ENCODE measurements around the gene TEX35.
"Not testable (repeated sequence)": the region's sequence is repeated elsewhere in the genome, so short reads cannot be mapped to it uniquely, and the experiment has no call there.

Gene TEX35

DNA sequence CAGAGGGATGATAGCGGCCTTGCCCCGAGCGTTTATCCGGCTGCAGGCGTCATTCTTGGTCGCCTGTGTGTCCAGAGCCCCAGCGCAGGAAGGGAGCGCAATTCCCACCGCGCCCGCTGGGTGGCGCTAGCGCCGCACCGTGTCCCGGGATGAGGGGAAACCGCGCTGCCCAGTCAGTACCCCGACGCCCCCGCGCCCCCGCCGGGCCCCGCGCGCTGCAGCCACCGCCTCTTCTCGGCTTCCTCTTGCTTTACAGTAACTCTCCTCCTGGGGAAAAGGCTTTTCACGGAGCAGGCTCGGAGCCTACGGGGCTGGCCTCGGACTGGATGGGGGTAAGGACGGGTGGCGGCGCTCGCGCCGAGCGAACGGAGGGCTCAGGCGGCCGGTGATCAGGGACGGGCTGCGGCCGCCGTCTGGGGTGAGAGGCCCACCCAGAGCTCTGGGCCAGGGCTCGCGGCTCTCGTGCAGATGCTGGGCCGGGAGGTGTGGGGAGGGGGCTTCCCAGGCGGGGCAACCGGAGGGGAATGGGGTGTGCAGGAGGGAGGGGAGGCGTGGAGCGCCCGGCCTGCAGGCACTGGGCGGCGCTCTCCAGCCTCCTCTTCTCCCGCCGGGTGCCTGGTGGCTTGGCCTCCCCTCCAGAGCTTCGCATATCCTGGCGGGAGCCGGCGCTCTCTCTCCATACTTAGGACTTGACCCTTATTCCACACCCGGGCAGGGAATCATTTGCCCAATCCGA is 29.8 kb downstream of the TEX35 start:
- peak; percentile 85 for ATAC-seq

DNA sequence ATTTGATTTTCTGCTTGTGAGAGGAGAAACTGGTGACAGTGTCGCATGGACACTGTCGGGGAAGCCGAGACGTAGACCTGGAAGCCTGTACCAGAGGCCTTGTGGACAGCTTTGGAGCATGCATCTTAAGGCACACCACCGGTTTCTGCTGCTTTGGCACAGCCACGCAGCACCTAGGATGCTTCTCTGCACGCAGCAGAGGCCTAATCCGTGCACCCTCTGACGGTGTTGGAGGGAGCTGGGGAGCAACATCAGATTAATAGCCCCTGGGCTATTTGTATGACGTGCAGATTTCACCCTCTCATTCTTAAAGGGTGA is 30.3 kb downstream of the TEX35 start:
- ATAC-seq, result no peak

DNA sequence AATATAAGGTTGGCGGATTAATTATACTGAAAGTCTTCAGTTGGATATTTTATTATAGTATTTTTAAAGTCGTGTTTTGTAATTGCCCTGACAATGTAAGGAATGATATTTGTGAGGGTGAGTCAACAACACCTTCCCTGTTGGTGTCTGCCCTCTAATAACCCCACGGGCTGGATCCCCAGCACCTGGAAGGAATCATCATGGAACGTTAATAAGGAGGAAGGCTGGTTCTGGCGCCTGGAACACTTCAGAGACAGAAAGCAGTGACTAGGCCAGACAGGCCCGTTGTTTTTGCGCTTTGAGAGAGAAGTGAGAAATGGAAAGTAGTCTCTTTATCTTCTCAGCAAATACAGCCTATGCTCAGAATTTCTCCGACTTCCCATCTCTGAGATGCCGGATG is 31.6 kb downstream of the TEX35 start:
- no peak for ATAC-seq

DNA sequence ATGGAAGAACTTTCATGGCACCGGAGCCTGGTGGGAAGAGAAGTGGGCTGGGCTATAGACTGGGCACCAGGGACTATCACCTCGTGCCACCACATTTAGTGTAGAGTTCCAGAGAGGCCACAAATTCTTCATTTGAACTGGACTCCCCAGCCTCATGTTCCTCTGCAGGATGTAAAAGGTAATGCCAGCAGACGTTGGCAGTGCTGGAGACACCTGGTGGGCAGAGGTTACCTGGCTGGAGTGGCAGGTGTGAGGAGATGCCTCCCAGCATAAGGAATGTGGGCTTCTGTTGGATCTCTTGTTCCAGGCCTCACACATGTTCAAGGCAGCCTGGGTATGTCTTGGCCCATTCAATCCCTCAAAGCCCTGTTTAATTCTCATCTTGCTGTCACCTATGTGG is 35.2 kb downstream of the TEX35 start:
- no peak for ATAC-seq

DNA sequence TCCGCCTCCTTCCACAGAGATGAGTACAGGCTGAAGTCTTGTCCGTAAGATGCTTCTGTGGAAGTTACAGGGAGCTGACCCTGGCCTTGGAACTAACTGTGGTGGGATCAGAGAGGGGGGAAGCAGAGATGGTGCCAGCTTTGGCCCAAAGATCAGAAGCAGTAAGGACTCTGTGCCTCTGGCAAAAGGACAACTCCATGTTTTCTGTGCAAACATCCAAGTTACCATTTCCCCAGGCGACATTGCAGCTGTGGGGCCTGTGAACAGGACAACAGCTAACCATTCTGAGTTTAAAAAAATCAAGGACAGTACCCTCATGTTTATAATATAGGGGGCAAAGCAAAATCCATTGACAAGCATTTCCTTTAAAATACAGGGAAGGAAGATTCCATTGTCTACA is 38.4 kb downstream of the TEX35 start:
- no peak for ATAC-seq

DNA sequence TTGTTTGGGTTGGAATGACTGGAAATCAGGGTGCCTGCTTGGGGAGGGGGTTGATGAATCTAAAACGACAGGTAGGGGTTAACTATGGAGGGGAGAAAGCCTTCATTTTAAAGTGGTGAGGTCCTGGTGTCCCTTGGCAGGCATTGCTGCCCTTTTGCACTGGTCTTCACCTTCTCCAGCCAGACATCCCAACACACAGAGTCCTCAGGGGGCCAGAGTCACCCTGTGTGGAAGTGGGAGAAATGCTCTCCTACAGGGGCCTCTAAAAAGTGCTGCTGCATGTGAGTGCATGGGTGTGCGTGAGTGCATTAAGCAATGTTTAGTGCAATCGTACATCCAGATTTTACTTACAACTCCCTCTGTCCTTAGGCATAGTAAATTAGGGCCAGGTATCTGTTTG is 39.0 kb downstream of the TEX35 start:
- ATAC-seq, result no peak

DNA sequence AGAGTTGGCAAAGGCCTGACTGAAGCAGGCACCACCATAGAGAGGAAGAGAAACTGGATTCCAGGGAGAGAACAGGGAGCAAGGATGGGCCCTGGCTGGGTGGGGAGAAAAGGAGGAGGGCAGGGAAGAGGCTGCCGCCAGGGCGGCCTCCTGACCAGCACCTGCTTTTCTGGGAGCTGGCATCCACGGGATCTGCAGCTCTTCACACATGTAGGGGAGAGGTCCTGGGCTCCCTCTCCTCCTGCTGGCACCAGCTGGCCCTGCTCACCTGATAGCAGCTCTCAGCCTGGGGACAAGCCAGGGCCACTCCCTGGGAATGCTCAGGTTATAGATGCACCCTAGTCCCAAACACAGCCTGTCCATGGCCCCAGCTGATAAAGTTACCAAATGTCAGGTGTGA is 39.9 kb downstream of the TEX35 start:
- ATAC-seq, result no peak

DNA sequence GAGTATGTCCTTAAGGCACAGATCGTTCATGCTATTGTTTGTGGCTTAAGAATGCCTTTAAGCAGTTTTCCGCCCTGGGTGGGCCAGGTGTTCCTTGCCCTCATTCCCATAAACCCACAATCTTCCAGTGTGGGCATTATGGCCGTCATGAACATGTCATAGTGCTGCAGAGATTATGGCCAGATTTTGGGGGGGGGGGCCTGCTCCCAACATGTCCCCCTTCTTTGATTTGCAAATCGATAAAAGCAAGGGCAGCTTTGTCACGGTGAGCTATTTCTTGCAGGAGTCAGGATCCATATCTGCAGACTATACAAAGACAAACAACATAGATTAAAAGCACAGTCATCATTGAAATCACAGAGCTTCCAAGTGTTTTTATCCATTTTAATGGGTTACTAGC is 41.4 kb downstream of the TEX35 start:
- ATAC-seq, result not testable (repeated sequence)

DNA sequence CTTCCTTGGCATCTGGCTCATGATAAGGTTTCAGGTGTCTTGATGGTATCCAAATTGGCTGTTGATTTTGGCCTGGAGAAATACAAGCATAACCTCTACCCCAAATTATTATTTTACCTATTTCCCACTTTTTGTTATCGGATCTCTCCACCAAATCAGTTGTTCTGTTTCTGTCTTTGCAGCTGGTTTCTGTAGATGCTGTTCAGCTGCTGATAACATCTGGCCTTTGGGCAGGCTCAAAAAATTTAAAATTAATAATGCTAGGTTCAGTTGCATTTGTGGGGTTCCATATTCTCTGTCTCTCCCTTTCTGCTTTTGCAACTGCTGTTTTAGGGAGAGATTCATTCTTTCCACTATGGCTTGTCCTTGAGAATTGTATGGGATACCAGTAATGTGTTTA is 42.7 kb downstream of the TEX35 start:
- not testable (repeated sequence) for ATAC-seq

DNA sequence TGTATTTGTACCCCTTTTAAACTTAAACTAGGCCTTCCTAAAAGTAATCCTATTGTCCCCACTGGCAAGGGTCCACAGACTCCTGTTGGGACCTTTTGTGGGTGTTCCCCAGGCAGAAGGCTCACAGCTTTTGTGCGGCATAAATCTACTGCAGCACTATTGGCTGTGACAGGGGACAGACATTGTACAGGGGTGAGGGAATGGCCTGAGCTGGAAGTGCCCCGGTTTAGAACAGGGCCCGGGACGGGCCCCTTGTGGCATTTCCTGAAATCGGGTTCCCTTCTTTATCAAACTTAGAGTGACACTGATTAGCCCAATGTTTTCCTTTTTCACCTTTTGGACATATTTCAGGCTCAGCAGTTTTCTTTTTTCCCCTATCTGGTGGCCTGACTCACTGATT is 45.9 kb downstream of the TEX35 start:
- not testable (repeated sequence) for ATAC-seq

DNA sequence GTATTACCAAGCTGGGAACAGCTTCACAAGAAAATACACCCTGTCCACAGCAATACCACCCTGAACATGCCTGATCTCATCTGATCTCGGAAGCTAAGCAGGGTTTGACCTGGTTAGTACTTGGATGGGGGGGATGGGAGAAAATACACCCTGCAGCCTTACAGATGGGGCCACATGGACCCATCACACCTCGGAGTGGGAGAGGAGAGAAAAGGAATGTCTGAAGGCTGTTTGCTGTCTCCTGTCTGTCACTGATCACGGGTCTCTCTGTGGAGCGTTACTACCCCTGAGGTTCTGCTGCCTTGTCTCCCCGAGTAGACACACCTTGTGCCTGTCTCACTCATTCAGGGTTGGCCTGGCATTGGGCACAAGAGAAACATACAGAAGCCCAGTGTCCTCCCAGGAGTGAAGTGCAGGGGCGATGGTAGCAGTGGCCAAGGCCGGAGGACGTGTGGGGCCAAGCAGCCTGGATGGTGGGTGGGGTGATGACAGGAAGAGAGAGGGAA is 48.0 kb downstream of the TEX35 start:
- no peak for ATAC-seq

DNA sequence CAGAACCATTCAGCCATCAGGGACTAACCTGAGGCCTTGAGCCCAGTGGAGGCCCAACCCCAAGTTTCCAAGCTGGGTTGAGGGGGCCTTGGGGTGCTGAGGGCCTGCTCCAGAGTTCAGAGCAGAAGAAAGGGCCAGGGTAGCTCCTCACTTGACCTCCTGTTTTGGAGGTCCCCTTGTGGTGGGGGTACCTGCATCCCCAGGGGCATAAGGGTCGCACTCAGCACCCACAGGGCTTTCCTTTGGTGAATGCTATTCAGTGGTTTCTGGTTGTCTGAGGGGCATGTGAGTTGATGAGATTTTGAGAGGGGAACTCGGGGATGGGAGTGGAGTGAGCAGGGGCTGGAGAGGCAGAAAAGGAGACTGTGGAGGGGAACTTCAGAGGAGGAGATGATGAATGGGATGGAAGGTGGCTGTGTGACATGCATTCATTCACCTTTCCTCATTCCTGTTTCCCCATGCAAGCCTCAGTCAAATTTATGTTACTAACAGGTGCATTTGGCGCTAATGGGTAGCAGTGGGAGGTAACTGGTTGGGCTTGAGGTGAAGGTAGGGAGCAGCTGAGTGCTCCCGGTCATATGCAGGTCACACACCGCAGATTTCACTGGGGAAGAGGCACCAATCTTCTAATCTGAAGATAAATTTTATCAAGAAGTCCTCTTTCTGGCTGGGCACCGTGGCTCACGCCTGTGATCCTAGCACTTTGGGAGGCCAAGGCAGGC is 50.4 kb downstream of the TEX35 start:
- no peak for ATAC-seq

DNA sequence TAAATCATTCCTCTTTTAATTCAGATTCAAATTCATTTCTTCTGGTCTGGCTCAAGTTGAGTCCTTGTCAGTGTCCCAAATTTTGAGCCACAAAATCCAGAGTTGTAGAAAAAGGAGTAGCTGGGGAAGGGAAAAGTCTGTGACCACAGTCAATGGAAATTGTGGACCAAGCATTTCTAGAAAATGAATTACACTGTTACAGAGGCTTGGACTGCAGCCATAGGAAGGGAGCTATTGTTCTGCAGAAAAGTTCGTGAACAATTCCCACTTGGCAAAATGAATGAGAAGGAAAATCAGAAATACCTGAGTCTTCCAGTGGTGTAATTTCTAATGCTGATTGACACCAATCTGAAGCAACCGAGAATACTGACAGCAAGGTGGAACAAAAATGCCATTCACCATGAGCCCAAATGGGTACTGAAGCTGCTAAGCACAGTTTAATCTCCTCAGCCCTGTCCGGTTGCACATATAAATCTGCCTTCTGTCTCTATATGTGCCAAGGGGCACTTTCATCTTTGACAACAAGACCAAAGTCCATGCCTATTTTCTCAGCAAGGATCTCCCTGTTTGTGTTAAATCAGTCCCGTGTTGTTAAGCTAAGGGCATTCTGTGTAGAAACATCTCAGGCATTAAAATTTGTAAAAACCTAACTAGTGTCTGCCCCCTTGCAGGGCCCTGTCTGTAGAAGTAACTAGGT is 51.3 kb downstream of the TEX35 start:
- no peak for ATAC-seq

DNA sequence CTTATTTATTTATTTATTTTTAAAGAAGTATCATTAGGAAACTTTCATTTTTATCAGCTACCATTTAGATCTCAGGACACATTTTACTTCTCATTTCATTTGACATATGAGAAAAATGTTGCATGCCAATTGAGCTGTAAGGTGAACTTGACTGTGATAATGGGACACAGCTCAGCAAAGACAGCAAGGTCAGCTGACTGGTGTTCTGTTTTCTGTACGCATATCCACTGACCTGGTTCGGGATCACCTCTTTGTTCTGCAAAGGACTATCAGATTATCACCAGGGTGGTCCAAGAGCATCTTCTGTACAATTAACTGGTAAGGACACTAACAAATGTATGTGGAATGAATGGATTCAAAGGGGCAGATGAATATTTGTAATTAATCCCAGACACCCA is 51.9 kb downstream of the TEX35 start:
- ATAC-seq, result no peak

DNA sequence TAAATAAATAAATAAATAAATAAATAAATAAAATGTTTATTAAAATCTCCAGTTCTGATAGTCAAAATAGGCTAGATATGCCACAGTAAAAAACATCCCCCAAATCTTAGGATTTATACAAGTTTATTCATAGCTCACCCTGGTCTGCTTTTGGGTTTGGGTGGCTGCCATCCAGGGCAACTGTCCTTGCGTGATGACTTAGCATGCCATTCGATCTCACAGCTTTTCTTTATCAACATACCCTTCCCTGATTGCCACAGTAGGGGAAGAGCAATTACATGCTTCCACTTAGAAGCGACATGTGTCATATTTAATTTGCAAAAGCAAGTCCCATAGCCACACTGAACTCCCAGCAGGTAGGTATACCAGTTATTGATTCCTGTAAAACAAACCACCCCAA is 52.7 kb downstream of the TEX35 start:
- no peak for ATAC-seq

DNA sequence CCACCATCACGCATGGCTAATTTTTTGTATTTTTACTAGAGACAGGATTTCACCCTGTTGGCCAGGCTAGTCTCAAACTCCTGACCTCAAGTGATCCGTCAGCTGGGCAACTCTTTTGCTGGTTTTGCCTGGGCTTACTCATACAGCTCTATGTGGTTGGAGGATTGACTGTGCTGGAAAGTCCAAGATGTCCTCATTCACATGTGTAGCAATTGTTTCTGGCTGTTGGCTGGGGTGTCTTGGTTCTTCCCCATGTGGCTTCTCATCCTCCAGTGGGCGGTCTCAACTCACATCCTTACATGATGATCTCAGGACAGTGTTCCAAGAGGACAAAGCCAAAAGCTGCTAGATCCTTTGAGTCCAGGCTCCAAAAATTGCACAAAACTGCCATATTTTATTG is 53.3 kb downstream of the TEX35 start:
- ATAC-seq, result peak; percentile 35 to 66

DNA sequence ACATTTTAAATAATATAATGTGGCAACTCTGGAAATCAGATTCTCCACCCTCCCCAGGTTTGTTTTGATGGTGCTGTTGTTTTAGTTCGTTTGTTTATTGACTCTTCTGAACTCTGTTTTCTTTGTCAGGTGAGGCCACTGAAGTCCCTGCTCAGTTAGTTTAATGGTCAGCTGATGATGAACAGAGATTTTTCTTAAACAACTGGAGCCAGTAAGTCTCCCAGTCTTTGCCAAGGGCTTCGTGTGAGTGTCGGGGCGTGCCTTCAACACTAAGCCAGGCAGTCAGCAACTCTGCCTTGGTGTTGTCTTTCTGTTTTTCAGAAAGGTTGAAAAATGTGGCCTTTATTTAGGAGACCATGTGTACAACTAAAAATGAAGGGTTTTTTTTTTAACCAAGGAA is 58.9 kb downstream of the TEX35 start:
- ATAC-seq, result no peak

Data from activated CD4-positive, CD25-positive, alpha-beta regulatory T cell treated with anti-CD3 and anti-CD28 coated beads, Interleukin-2, amount 50 U/mL, for 24 hours (primary cell).